Spleen (tissue), 13 donors: Measurements from ENCODE around the gene TRIM66. TPM values are rescaled to one million over a fixed set of nuclear protein-coding genes. Genes with fewer than 3 reads are reported as not detected.

Source experiments
- DNase-seq: peaks from one replicate; pipeline ENCODE4 v3.0.0-alpha.2; 2020
- H3K27ac ChIP-seq, 8 donors: fragments of 200-600 bp; sonication (generic) in 7 of 8; 1 replicate in 4 of 8; 2 replicates in 4 of 8; pipeline versions ENCODE4 v1.5.0 to v1.8.0; 2016 to 2021; ENCODE audit warnings: inconsistent platforms in 4 of 8, mild to moderate bottlenecking in 4 of 8, moderate library complexity in 1 of 8
- H3K27me3 ChIP-seq, 7 donors: fragments of 200-600 bp; sonication (generic) in 6 of 7; replicated peaks in 1 of 7; 1 replicate in 4 of 7; 2 replicates in 3 of 7; pipeline versions ENCODE4 v1.5.0 to v1.8.0; 2016 to 2021; ENCODE audit warnings: inconsistent platforms in 3 of 7, mild to moderate bottlenecking in 1 of 7
- H3K36me3 ChIP-seq, 6 donors: fragments of 200-600 bp; sonication (generic) in 5 of 6; 1 replicate in 4 of 6; 2 replicates in 2 of 6; pipeline versions ENCODE4 v1.5.0 to v1.8.0; 2016 to 2021; ENCODE audit warnings: inconsistent platforms in 2 of 6
- H3K4me1 ChIP-seq, 6 donors: fragments of 200-600 bp; sonication (generic) in 5 of 6; 1 replicate in 3 of 6; 2 replicates in 3 of 6; pipeline versions ENCODE4 v1.5.0 to v1.8.0; 2016 to 2021; ENCODE audit warnings: inconsistent platforms in 3 of 6
- H3K4me3 ChIP-seq, 8 donors: fragments of 200-600 bp; sonication (generic) in 7 of 8; 1 replicate in 4 of 8; 2 replicates in 4 of 8; pipeline versions ENCODE4 v1.5.0 to v1.8.0; 2016 to 2021; ENCODE audit warnings: inconsistent platforms in 4 of 8, mild to moderate bottlenecking in 4 of 8, moderate library complexity in 2 of 8
- H3K9me3 ChIP-seq, 8 donors: fragments of 200-600 bp; sonication (generic) in 7 of 8; 1 replicate in 4 of 8; 2 replicates in 4 of 8; pipeline versions ENCODE4 v1.5.0 to v1.8.0; 2016 to 2021; ENCODE audit warnings: inconsistent platforms in 4 of 8
- POLR2A ChIP-seq, 3 donors: fragments of 450-650 bp; IDR thresholded peaks; one replicate each; pipeline ENCODE4 v1.5.1; 2017; ENCODE audit warnings: antibody characterized with exemption in 3 of 3, mild to moderate bottlenecking in 1 of 3
- POLR2AphosphoS5 ChIP-seq, 3 donors: sonication (generic); formaldehyde crosslinking; IDR thresholded peaks; one replicate each; pipeline ENCODE4 v1.5.1; 2017; ENCODE audit warnings: antibody characterized with exemption in 3 of 3
- WGBS, 5 donors: extraction: QIAGEN DNeasy Blood & Tissue Kit in 3 of 5; methylation state at CpG; one replicate each; pipeline versions ENCODE4 v1.1.5 to v1.1.7; 2013 to 2018; 5-methylcytosine and 5-hydroxymethylcytosine counted together
- intact Hi-C: fragments of 100-400 bp; cut with DNase I; formaldehyde crosslinking; loops from one replicate; pipeline ENCODE4 v1.15.0; 2023; ENCODE audit warnings: low total_unique reads
- long read RNA-seq, 2 donors: transcript quantifications; one replicate each; lab custom pipeline, GENCODE V29; 2026
- polyA plus RNA-seq, 3 donors: library from polyadenylated mRNA; stranded (reverse); fragments of 200-250 nt; gene quantifications; one replicate each; pipeline ENCODE4 v1.2.1, GENCODE V29; 2013
- total RNA-seq, 7 donors: library from RNA; depleted of rRNA in 3 of 7; stranded (reverse); fragments of >200 nt in 3 of 7; fragmentation: NEBNext Ultra II Directional in 4 of 7; extraction: Animal tissue kit (Norgen Biotek cat#: 25700) in 4 of 7; gene quantifications; one replicate each; pipeline versions ENCODE4 v1.1.0 to v1.2.1, GENCODE V29; 2016 to 2021
- TF ChIP-seq, protein P1 (sequence below), 11 experiments: fragments of 200-600 bp in 7 of 11; fragments of 450-650 bp in 4 of 11; sonication (generic) in 4 of 11; IDR thresholded peaks in 8 of 11; conservative IDR thresholded peaks in 3 of 11; 1 replicate in 7 of 11; 2 replicates in 4 of 11; pipeline versions ENCODE4 v1.4.0 to v1.8.0; 2016 to 2021; ENCODE audit warnings: antibody characterized with exemption in 11 of 11, inconsistent platforms in 4 of 11, mild to moderate bottlenecking in 1 of 11
- donor health status: healthy with polysubstance abuse.
- donor health status: DM: no; HTN: no; CAD: no; lungs with moderate emphysema.
- donor health status: DM: no; HTN: no; CAD: no.
- donor health status: Bipolar disorder and iron deficiency.
- donor health status: healthy.
- donor health status: DM: no; HTN: no; CAD: no.
- donor health status: DM: yes; HTN: yes; CAD: no.

The TRIM66 gene
- 10 to 100 TPM in 5 of 7 donors, 1 to 10 TPM in 2; 5.3 to 22.8 (median 12.6) TPM for total RNA-seq
- polyA plus RNA-seq: 1 to 10 TPM in 2 of 3 donors, under 1 TPM in 1; 0.86 to 4.3 (median 2.3) TPM
- long read RNA-seq, donor 1: 0 reads
- long read RNA-seq, donor 2, partial matches to known transcripts: 1,136 of 2,253 reads
- long read RNA-seq, donor 2, other reads (novel, unspliced or antisense): 1,117 of 2,253 reads

- TF ChIP-seq POLR2AphosphoS5 (IDR thresholded peaks at IDR 0.05): peak; percentile 100
- TF ChIP-seq POLR2A (IDR thresholded peaks at IDR 0.05): peak; percentile 85 to 93 (median 86)
- TF ChIP-seq, protein P1, sequence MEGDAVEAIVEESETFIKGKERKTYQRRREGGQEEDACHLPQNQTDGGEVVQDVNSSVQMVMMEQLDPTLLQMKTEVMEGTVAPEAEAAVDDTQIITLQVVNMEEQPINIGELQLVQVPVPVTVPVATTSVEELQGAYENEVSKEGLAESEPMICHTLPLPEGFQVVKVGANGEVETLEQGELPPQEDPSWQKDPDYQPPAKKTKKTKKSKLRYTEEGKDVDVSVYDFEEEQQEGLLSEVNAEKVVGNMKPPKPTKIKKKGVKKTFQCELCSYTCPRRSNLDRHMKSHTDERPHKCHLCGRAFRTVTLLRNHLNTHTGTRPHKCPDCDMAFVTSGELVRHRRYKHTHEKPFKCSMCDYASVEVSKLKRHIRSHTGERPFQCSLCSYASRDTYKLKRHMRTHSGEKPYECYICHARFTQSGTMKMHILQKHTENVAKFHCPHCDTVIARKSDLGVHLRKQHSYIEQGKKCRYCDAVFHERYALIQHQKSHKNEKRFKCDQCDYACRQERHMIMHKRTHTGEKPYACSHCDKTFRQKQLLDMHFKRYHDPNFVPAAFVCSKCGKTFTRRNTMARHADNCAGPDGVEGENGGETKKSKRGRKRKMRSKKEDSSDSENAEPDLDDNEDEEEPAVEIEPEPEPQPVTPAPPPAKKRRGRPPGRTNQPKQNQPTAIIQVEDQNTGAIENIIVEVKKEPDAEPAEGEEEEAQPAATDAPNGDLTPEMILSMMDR (IDR thresholded peaks at IDR 0.05 in 8 of 11, conservative IDR thresholded peaks at IDR 0.05 in 3 of 11): peak in 8 of 11 experiments; percentile 5 to 68 (median 50)
These were observed at the start of gene TRIM66, which contains the start of gene RPL27A for GRCh38 chr11:8682303-8683114. Gene TRIM66, minus strand, starts transcription at chr11:8682665. Its CDS starts 10,391 bp downstream, at chr11:8672274. Gene RPL27A, plus strand, starts transcription at chr11:8682792. Its CDS starts 22 bp downstream, at chr11:8682814.

DNA sequence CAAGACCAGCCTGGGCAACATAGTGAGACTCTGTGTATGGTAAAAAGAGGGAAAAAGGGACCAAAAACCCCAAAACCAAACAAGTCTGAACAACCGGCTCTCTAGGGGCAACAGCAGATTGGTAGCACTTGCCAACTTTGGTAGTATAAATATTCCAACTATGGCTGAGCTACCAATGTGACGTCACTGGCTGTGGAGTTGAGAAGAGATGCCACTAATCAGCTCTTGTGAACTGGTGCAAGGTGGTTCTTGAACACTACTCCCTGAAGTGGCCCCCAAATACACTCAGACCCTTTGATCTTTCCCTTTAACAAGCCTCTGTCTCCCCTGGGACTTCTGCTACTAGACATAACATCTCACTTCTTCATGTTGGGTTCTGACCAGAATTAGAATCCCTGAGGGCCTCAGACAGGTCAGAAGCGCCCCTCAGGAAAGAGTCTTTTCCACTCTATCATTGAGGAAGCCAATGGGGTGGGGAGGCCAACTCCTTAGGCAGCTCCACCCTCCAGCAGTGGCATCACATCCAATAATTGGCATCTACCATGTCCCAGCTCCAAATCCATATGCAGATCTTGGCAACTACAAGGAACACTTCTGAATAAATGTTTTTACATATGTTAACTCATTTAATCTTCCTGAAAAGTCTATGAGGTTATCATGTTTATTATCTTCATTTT is 49.3 kb upstream of the TRIM66 start:
- H3K9me3 ChIP-seq: no peaks in the 10 kb centered on the region
- H3K4me3 ChIP-seq: no peak overlapping the region
- WGBS, 5 donors: 47 to 76% (median 54%) methylated on average over 3 of the region's 3 CpGs
- peaks cover 18 to 66% (median 36%) of the 10 kb centered on the region in 6 donors for H3K4me1 ChIP-seq
- H3K27me3 ChIP-seq: no peaks in the 10 kb centered on the region
- DNase-seq: no peak
- TF ChIP-seq POLR2A (IDR thresholded peaks at IDR 0.05) (no peak), POLR2AphosphoS5 (IDR thresholded peaks at IDR 0.05) (no peak)
- TF ChIP-seq, protein P1 (IDR thresholded peaks at IDR 0.05 in 8 of 11, conservative IDR thresholded peaks at IDR 0.05 in 3 of 11): no peak
- peaks cover 0 to 16% (median 2%) of the 10 kb centered on the region in 6 donors for H3K36me3 ChIP-seq
- peak overlapping the region; percentile 51 to 86 (median 75) for H3K27ac ChIP-seq
- intact Hi-C loops: no loop called here

More at GRCh38 chr11:8682303-8683114, at the start of gene TRIM66, which contains the start of gene RPL27A:
- Histone ChIP-seq H3K27ac (peak within 1 kb of the TSS; percentile 88 to 99 (median 96)), H3K36me3 (peaks cover 0 to 51% (median 34%) of the 10 kb centered on the region in 6 donors), H3K4me1 (peaks cover 21 to 54% (median 44%) of the 10 kb centered on the region in 6 donors), H3K9me3 (no peaks in the 10 kb centered on the region), H3K4me3 (peak within 1 kb of the TSS; percentile 61 to 95 (median 81)), H3K27me3 (no peaks in the 10 kb centered on the region)
- intact Hi-C loops: loop anchor here (10.0 kb wide), 2 partner anchors 132 to 282 kb away; partner anchors contain the start of gene TMEM9B
- 0 to 1% (median 1%) methylated on average over 53 to 67 of the region's 67 CpGs for WGBS, 5 donors
- DNase-seq: peak; percentile 99

GRCh38 chr11:8730697-8731020 is 48.2 kb upstream of the TRIM66 start:
- WGBS, 5 donors: 85 to 95% (median 90%) methylated on average over 23 of the region's 23 CpGs
- peaks cover 18 to 66% (median 36%) of the 10 kb centered on the region in 6 donors for H3K4me1 ChIP-seq

More at GRCh38 chr11:8730697-8731020, 48.2 kb upstream of the TRIM66 start:
- H3K27me3 ChIP-seq: no peaks in the 10 kb centered on the region
- peak overlapping the region in 6 of 8 donors; percentile 49 to 86 (median 80) for H3K27ac ChIP-seq
- peaks cover 0 to 23% (median 2%) of the 10 kb centered on the region in 6 donors for H3K36me3 ChIP-seq
- no peaks in the 10 kb centered on the region for H3K9me3 ChIP-seq
- no peak overlapping the region for H3K4me3 ChIP-seq
- intact Hi-C loops: no loop called here
- peak in 1 of 3 donors; percentile 56 for TF ChIP-seq POLR2AphosphoS5 (IDR thresholded peaks at IDR 0.05)
- TF ChIP-seq POLR2A (IDR thresholded peaks at IDR 0.05): no peak
- TF ChIP-seq, protein P1 (IDR thresholded peaks at IDR 0.05 in 8 of 11, conservative IDR thresholded peaks at IDR 0.05 in 3 of 11): no peak
- DNase-seq: no peak
